GM19099 (cell line): ENCODE results near the gene SLC35D1.

Experiments used
- POLR2A ChIP-seq: IDR thresholded peaks from 3 replicates; pipeline ENCODE4 v1.6.1; 2011; ENCODE audit warnings: low read depth; ENCODE audit not compliant: insufficient read length; ENCODE audit errors: extremely low read depth

SLC35D1 gene

DNA sequence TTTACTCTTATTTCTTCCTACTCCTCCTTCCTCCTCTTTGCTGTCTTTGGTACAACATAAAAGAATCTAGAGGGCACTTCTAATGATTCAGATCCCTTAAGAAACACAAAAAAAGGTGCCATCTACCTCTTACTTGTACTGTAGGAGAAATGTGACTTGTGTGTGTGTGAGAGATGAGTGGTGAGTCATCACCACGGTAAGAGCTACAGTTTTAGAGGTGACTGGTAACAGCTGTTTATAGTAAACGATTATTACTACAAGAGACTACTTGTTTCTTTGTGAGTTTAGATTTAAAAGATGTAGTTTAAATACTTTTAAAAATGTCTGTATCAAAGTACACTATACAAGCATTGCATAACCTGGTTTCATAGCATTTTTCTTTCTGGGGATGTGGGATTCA lies 40.4 kb downstream of the SLC35D1 start:
- no peak for TF ChIP-seq POLR2A

DNA sequence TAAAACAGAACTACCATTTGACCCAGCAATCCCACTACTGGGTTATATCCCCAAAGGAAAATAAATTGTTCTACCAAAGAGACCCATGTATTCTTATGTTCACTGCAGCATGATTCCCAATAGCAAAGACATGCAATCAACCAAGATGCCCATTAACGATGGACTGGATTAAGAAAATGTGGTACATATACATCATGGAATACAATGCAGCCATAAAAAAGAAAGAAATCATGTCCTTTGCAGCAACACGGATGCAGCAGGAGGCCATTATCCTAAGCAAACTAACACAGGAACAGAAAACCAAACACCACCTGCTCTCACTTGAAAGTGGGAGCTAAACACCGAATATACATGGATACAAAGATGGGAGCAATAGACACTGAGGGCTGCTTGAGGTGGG lies 44.2 kb downstream of the SLC35D1 start:
- no peak for TF ChIP-seq POLR2A

DNA sequence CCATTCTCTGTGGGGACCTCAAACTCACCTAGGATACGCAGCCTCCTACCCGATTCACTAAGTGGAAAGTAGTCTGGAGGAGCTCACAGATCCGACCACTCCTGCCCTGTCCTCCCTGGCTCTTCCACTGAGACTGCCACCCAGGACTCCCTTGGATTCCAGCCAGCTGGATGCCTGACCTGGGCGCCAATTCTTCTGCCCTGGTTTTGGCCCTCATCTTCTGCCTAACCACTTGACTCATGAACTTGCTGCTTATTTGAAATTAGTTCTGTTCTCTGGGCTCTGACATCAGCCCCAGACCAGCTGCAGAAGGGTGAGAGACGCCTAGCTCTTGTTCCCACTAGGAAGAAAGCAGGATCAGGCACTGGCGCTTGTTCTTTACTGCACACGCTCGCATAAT lies 48.9 kb downstream of the SLC35D1 start:
- no peak for TF ChIP-seq POLR2A

DNA sequence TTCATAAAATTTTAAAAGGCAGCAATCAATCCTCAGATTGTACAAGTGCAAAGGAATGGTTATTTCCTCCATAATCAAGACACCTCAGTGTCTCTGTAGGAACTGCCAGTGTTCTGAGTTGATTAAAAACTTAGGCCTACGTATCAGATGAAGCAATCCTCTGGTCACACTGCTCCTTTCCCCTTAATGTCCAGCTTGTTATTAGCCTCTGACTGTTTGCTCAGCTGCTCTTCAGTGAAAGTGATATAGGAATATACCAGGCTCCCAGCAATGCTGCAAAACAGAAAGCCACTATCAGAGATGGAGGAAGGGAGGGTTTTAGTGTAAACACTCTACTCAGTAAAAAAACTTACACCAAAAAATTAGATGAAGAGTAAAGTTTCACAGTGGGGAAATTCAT lies 49.8 kb downstream of the SLC35D1 start:
- TF ChIP-seq POLR2A, result no peak

DNA sequence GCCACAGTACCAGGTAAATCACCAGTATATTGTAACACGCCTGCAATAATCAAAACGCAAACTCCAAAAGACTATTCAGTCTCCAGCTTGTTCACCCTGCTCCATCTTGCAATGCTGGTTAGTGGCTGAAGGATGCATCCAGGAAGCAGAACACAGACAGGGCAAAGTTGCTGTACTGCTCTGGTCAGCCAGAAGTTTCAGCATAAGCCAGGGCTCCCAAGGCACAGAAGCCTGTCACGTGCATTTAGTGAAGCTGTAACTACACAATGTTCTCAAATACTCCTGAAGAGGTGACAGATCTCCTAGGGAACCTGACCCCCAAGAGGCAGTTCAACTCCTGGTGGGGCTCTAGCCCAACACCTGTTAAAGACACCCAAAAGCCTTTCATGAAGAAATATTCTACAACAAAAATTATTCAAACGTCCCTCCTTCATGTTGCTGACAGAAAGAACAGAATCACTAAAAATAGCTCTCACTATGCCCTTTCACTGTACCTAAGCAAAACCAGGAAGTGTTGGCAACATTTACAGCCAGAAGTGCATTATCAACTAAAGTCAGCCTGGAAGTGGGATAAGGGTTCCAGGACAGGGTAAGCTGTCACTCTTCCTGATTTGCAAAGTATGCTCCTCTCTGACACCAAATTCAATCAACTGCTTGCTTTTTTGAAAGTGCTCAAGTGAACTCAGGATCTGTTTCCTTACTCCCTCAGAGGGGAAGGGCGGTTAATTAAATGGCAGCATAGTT lies 52.1 kb downstream of the SLC35D1 start:
- TF ChIP-seq POLR2A, result no peak

DNA sequence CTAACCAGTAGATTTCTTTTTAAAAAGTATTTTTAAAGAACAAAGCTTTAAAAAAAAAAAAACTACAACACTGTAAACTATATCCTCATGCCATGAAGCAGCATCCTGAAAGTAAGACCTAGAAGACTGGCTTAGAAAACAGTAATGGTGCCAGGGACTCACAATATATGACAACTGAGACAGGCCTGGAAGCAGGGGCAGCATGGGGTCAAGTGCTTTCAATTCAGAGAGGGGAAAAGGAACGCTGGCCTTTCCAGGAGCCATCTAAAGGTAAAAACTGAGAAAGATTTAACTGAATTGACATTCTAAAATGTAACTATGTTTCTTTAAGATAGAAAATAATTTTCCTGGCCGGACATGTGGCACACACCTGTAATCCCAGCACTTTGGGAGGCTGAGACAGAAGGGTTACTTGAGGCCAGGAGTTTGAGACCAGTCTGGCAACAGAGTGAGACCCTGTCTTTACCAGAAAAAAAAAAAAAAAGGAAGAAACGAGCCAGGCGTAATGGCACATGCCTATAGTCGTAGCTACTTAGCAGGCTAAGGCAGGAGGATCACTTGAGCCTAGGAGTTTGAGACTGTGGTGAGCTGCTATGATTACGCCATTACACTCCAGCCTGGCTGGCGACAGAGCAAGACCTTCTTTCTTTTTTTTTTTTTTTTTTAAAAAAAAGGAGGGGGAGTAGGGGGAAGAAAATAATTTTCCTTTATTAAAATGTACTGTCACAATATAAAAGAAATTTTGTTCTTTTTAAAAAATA lies 54.1 kb downstream of the SLC35D1 start:
- TF ChIP-seq POLR2A, result no peak

DNA sequence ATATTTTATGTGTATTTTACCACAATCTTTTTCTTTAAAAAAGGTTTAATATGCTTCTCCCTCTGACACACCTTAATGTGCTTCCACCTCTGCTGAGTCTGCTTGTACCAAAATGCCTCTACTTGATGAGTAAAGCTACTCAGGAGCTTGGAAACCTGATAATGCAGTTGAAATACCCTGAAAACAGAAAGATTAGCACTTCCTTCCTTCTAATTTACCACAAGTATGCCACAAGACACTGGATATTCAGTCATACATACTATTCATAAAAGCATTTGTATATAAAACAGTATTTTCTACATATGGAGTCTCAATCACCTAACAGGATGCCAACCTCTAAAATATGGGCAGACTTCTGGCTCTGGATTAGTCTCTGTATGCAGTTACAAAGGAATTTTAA lies 55.0 kb downstream of the SLC35D1 start:
- no peak for TF ChIP-seq POLR2A

DNA sequence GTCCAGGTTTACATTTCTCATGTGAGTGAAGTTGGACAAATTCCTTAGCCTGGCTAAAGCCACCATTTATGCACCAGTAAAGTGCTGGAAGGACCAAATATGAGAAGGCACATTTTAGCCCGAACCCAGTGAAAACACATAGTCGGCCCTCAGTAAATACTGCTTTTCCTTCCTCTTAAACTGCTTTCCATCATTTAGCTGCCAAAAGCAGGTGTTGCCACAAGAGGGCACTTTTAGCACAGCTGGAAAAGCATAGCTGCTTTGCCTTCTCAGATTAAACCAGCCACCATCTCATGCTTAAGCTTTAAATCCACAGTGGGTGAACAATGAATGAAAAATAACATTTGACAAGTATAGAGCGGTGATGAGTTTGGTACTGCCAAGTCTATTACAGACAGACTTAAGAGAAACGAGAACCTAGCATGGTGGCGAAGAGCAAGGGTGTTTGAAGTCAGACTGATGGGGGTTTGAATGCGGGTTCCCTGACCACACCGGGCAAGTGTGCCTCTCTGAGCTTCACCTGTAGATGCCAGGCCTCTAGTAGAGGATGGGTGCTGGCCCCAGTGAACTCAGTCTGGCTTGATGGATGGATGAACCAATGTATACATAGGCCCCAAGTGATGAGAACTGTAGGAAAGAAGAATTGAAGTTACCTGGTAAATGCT lies 57.8 kb downstream of the SLC35D1 start:
- TF ChIP-seq POLR2A, result no peak

DNA sequence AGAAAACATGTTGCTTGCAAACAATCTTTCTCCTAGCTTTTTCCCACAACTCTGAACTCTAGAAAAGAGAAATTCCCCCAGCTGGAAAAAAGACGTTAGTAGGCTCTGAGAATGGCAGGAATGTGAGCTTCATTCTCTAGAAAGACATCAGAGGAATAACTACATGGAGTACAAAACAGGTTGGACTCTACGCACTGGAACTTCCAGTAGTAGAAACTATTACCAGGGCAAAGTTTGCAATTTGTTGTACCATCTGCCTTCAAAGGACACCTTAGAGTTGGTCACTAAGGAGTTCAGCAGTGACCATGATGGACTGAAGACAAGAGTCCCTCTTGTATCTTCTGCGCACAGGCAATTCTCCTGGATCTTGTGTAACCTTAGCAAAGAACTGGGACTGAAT lies 60.9 kb downstream of the SLC35D1 start:
- no peak for TF ChIP-seq POLR2A

DNA sequence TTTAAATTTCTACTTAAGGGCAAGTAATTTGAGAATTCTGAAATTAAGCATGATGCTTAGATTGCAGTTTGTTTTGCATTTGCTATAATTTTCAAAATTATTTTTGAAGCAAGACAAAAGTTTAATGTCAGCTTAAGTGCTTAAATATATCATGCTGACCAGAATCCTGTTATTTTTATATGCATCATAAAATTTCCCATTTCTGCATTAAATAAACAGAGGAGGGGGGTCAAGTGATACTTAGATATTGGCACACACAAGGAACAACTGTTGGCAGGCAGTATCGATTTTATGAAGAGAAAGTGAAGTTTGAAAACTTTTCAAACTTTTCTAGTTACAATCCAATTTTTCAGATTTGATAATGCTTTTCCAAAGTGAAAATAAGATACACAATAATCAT lies 68.1 kb downstream of the SLC35D1 start:
- no peak for TF ChIP-seq POLR2A

DNA sequence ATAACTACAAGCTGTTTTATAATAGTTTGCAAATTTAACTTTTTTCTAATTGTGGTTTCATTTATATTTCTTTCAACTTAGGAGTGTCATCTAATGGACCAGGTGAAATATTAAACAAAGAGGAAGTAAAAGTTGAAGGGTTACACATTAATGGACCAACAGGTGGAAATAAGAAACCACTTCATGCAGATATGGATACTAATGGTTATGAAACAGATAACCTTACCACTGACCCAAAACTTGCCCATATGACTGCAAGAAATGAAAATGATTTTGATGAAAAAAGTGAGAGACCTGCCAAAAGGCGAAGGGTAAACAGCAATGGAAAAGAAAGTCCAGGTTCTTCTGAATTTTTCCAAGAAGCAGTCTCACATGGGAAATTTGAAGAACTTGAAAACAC lies 69.5 kb downstream of the SLC35D1 start:
- no peak for TF ChIP-seq POLR2A

DNA sequence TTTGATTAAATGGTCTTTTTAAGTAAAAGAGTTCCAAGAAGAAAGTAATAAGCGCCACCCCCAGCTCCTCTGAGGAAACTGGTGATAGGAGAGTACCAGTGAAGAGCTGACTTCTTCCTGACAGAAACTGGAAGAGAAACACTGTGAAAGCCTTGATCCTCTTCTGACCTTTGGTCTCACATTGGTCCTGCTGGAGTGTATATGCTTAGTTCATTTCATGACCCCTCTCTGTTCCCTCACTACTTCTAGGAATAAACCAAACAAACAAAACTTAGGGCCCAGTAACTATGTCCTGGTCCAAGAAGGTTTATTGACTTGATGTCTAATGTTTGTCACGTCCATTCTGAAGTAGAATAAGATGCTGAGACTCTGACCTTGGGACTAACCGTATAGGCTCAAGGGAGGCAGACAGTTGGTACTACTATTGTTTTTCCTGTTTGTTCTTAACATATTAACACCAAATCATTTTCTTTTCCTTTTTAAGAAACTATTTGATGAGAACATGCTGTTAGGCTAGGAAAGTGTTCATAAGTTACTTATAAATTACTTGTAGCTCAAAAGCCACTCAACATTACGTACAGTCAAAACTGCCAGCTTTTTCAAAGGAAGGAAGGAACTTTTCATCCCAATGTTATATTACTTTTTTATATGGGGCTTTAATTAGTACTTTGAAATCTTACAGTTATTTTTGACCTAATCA lies 71.2 kb downstream of the SLC35D1 start:
- TF ChIP-seq POLR2A, result peak; percentile 27

DNA sequence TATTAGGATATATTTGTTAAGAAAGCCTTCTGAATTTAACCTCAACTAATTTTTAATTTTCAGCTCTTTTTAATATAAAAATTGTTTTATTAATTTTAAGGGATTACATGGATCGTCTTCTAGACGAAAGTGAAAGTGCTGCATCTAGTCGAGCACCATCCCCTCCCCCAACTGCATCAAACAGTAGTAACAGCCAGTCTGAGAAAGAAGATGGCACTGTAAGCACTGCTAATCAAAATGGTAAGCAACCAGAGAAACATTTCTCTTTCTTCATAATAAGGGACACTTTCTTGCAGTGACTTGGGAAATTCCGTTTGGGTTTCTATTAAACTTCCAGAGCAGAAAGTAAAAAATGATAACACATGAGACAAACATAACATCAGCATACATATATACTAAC lies 72.3 kb downstream of the SLC35D1 start:
- no peak for TF ChIP-seq POLR2A

DNA sequence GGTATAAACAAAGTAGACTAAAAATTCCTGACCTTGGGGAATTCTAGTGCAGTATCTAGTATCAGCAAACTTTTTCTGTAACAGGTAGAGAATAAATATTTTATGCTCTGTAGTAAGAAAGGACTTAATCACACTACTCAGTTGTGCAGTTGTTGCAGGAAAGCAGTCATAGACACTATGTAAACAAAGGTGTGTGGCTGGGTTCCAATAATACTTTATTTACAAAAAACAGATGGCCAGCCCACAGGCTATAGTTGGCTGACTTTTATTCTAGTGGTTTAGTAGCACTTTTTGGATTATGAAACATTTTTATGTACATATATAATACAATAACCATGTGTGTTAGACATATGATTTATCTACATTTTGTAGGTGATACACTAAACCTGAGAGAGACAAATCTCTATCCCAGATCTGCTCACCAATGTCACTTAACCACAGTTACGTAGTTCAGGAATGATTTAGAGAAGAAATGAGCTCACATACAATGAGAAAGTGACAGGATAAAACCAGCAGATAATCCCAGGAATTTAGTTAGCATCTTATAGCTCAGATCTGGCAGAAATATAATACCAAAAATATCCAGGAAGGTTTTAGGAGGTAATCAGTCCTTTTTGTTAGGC lies 73.1 kb downstream of the SLC35D1 start:
- TF ChIP-seq POLR2A, result no peak

DNA sequence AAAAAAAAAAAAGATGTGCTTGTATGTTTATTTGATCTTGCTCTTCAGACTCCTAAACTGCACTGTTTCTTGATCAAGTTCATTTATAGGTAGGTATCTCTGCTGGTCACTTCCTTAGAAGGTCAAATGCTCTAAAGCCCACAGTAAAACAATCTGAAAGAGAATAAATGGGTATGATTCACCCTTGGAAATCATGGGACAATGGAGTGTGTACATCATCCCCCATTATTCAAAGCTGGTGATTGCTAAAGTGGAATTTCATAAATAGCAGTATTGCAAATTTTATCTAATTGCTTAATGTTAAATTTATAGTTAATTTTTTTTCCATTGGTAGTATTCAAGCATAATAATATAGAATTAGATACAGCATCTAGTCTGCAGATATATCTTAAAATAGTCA lies 75.7 kb downstream of the SLC35D1 start:
- TF ChIP-seq POLR2A, result no peak

DNA sequence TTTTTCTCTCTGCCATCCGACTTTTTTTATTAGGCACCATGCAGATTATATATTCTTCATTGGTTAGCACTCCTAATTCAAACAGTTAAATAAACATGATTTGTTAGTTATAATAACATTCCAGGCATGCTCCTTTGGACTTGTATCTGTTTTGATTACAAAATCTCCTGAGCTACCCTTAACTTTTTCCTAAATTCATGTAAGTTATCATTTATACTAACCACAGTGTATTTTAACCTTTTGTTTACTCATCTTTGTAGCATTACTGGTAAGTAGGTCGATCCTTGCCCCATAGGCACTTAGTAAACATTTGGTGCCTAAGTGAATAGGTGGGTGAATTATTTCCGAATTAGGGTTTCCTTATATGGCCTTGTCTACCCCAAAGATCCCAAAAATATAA lies 85.4 kb downstream of the SLC35D1 start:
- no peak for TF ChIP-seq POLR2A

DNA sequence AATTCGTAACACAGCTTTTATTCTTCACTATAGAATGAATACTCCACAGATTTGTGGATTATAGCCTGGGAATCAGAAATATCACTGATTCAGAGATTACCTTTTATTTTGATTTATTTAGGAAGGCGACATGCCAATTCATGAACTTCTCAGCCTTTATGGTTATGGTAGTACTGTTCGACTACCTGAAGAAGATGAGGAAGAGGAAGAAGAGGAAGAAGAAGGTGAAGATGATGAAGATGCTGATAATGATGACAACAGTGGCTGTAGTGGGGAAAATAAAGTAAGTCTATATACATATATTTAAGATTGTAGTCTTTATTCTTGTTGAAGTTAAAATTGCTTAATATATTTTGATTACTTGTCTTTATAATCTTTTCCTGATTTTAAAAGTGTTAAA lies 96.0 kb downstream of the SLC35D1 start:
- TF ChIP-seq POLR2A, result no peak
